Ishikawa (cell line): ENCODE data around the gene ALKBH7.

ENCODE experiments used
- CEBPB ChIP-seq: IDR thresholded peaks from 2 replicates; pipeline ENCODE4 v1.6.1; 2012
- MAX ChIP-seq: IDR thresholded peaks from 2 replicates; pipeline ENCODE4 v1.6.1; 2012
- RAD21 ChIP-seq: IDR thresholded peaks from 2 replicates; pipeline ENCODE4 v1.6.1; 2012; ENCODE audit warnings: low read depth
- TAF1 ChIP-seq: IDR thresholded peaks from 2 replicates; pipeline ENCODE4 v1.6.1; 2012; ENCODE audit warnings: low read depth, mild to moderate bottlenecking
- TEAD4 ChIP-seq: IDR thresholded peaks from 2 replicates; pipeline ENCODE4 v1.6.1; 2012
- USF1 ChIP-seq: IDR thresholded peaks from 2 replicates; pipeline ENCODE4 v1.6.1; 2012
- YY1 ChIP-seq: IDR thresholded peaks from 2 replicates; pipeline ENCODE4 v1.6.1; 2012; ENCODE audit warnings: low read depth

- TF ChIP-seq MAX: no peak
- no peak for TF ChIP-seq RAD21
- TF ChIP-seq TEAD4: no peak
- TF ChIP-seq USF1: no peak
- TF ChIP-seq TAF1: no peak
- TF ChIP-seq CEBPB: no peak
- TF ChIP-seq YY1: no peak
These were observed 45.8 kb upstream of the ALKBH7 start for GRCh38 chr19:6326815-6327214.
